ENCODE measurements around the gene MPZL1.
A peak's percentile ranks its signal among the peaks of the same experiment; 100 is the strongest.

The MPZL1 gene

GRCh38 chr1:167721617-167722151 is at the start of gene MPZL1:
Gene MPZL1, plus strand, starts transcription at chr1:167721982. Its CDS starts 170 bp downstream, at chr1:167722152.
- TF ChIP-seq CTCF (conservative IDR thresholded peaks at IDR 0.05), result no peak
- no peak for TF ChIP-seq ZFX (IDR thresholded peaks at IDR 0.05)
- peak within 1 kb of the TSS; percentile 98 for H3K27ac ChIP-seq

- no peak for TF ChIP-seq ZFX (IDR thresholded peaks at IDR 0.05)
- no peak for TF ChIP-seq CTCF (conservative IDR thresholded peaks at IDR 0.05)
- peak overlapping the region; percentile 71; the same call in 1 of the 2 replicates for H3K27ac ChIP-seq
Measured at GRCh38 chr1:167672831-167673230, 49.0 kb upstream of the MPZL1 start.

DNA sequence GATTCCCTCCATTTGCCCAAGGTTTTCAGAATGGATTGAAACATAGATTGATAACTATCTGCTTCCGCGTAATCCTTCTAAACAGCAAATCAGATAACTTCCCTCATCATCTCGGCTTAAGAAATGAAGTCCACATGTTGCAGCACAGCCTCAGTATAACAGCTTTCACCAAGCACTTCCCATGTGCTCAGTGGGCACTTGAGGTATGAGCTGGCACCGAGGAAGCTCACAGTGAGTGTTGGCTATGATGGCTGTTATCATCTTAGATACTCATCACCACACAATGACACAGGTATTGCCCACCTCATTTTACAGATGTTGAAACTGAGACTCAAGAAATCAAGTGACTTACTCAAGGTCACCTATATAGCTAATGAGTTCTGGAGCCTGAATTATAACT is 48.5 kb upstream of the MPZL1 start:
- H3K27ac ChIP-seq, result no peak overlapping the region; the same call in 1 of the 2 replicates
- no peak for TF ChIP-seq CTCF (conservative IDR thresholded peaks at IDR 0.05)
- TF ChIP-seq ZFX (IDR thresholded peaks at IDR 0.05), result no peak

DNA sequence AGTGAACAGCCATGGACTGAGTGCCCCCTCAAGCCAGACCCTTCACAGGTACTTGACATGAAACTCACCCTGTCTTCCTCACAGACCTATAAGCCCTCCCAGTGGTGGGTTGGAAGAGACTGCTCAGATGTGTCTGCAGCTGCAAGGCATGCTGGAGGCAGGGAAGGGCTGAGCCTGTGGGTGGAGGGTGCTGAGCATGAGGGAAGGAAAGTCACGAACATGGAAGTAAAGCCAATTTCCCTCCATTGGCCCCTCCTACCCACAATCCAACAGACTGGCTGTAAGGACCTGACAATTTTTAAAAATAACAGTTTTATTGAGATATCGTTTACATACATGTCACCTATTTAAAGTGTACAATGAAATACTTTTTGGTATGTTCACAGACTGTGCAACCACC is 47.6 kb upstream of the MPZL1 start:
- TF ChIP-seq CTCF (conservative IDR thresholded peaks at IDR 0.05) (no peak), ZFX (IDR thresholded peaks at IDR 0.05) (no peak)
- no peak overlapping the region for H3K27ac ChIP-seq

DNA sequence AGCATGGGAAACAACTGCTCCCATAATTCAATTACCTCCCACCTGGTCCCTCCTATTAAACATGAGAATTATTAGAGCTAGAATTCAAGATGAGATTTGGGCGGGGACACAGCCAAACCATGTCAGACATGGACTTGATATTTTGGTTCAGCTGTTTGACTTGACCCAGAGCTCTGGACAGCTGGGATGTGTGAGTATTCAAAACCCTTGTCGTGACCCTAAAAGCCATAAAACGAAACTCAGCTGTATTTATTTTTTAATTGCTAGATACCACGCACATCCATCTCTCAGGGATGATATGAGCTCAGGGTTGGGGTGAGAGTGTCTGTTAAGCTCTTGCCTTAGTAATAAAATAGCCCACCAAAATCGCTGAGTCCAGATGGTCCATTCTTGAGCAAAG is 46.3 kb upstream of the MPZL1 start:
- no peak overlapping the region for H3K27ac ChIP-seq
- TF ChIP-seq ZFX (IDR thresholded peaks at IDR 0.05) (no peak), CTCF (conservative IDR thresholded peaks at IDR 0.05) (no peak)

DNA sequence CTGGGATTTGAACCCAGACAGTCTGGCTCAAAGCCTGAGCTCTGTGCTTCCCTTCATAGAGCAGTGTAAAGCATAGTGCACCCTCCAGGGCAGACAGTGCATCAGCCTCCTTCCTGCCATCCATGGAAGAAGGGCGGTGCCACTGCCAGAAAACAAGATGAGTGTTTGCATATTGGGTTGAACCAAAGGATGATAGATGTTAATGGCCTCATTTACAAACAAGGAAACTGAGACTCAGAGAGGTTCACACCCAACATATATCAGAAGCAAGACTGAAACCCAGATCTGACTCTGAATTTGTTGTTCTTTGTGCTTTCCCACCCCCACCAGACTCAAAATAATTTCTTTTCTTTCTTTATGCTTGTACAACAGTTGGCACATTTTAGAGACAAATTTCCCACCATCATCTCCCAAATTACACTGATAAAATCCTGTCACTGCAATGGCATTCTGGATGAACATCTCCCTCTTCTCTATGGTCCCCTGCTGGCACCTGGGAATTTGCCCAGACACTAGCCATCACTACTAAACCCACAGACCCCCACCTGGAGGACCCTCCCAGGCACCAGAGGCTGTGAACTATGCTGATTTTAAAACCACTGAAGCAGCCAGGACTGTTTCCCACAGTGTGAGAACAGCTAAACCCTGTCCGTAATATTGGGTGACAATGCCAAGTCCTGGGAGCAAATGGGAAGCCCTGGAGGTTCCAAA is 45.4 kb upstream of the MPZL1 start:
- TF ChIP-seq ZFX (IDR thresholded peaks at IDR 0.05) (no peak), CTCF (conservative IDR thresholded peaks at IDR 0.05) (no peak)
- H3K27ac ChIP-seq, result no peak overlapping the region

- H3K27ac ChIP-seq, result no peak overlapping the region
- TF ChIP-seq ZFX (IDR thresholded peaks at IDR 0.05) (no peak), CTCF (conservative IDR thresholded peaks at IDR 0.05) (no peak)
Measured at GRCh38 chr1:167676916-167677848, 44.6 kb upstream of the MPZL1 start.

All from C4-2B (cell line).